ENCODE data around the gene WNT10A. TPM values are rescaled to one million over a fixed set of nuclear protein-coding genes. Genes with fewer than 3 reads are reported as not detected.

WNT10A gene
- polyA plus RNA-seq, 1 donor, result 1.5 TPM

DNA sequence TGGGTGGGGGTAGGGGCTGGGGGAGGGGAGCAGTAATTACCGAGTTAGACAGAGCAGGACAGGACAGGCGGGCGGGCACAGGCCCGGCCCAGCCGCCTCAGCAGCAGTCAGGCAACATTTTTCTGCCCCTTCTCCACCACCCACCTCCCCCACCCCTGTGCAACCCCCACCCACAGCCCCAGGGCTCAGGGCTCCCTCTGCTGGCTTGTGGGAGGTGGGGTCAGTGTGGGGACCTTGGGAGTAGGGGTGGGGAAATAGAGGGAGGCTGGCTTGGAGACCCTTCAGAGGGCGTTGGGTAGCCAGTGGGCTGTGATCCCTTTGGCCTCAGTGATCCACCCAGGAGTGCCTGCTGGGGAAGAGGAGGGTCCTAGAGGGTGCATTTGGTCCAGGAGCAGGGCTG lies 14.7 kb upstream of the WNT10A start:
- no peak overlapping the region for H3K4me3 ChIP-seq (ENCODE audit: low read length)
- WGBS (ENCODE audit: insufficient coverage, low lambda C conversion rate), result no CpG with 5 or more reads among the region's 6 CpGs
- H3K36me3 ChIP-seq (ENCODE audit: control insufficient read depth, insufficient read depth, low read length), result no peaks in the 10 kb centered on the region
- peaks cover 89% of the 10 kb centered on the region for H3K27me3 ChIP-seq (ENCODE audit: control insufficient read depth, insufficient read depth, low read length)
- H3K9me3 ChIP-seq (ENCODE audit: control insufficient read depth, low read depth, low read length), result peaks cover 3% of the 10 kb centered on the region
- no peak for DNase-seq
- no peaks in the 10 kb centered on the region for H3K4me1 ChIP-seq (ENCODE audit: control insufficient read depth, insufficient read depth, low read length)
- no peak overlapping the region for H3K27ac ChIP-seq (ENCODE audit: low read length)

- Histone ChIP-seq H3K9me3 (ENCODE audit: control insufficient read depth, low read depth, low read length) (peaks cover 7% of the 10 kb centered on the region), H3K4me3 (ENCODE audit: low read length) (no peak overlapping the region), H3K4me1 (ENCODE audit: control insufficient read depth, insufficient read depth, low read length) (peaks cover 3% of the 10 kb centered on the region), H3K27ac (ENCODE audit: low read length) (no peak overlapping the region), H3K36me3 (ENCODE audit: control insufficient read depth, insufficient read depth, low read length) (no peaks in the 10 kb centered on the region), H3K27me3 (ENCODE audit: control insufficient read depth, insufficient read depth, low read length) (peaks cover 89% of the 10 kb centered on the region)
- no peak for DNase-seq
- no CpG with 5 or more reads among the region's 6 CpGs for WGBS (ENCODE audit: insufficient coverage, low lambda C conversion rate)
These were observed 12.8 kb upstream of the WNT10A start for GRCh38 chr2:218867900-218868299.

DNA sequence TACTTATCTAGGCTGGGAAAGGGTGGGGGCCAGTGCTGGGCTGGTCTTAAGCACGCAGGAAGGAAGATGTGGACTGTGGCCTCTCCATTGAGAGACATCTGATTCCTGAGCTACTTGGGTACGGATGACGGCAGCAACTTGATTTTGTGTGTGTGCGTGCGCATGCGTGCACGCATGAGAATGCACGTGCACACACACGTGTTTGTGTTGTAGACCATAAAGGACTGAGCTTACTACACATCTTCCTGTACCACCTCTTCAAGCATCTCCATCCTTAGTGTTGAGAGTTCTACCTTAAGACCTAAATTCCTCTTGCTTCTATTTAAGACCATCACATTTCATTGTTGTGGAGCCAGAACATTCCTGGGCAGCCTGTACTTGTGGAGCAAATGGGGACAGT lies 11.6 kb upstream of the WNT10A start:
- no peak for DNase-seq
- Histone ChIP-seq H3K4me3 (ENCODE audit: low read length) (no peak overlapping the region), H3K9me3 (ENCODE audit: control insufficient read depth, low read depth, low read length) (peaks cover 11% of the 10 kb centered on the region), H3K36me3 (ENCODE audit: control insufficient read depth, insufficient read depth, low read length) (no peaks in the 10 kb centered on the region), H3K27me3 (ENCODE audit: control insufficient read depth, insufficient read depth, low read length) (peaks cover 90% of the 10 kb centered on the region), H3K4me1 (ENCODE audit: control insufficient read depth, insufficient read depth, low read length) (peaks cover 3% of the 10 kb centered on the region), H3K27ac (ENCODE audit: low read length) (no peak overlapping the region)
- no CpG with 5 or more reads among the region's 9 CpGs for WGBS (ENCODE audit: insufficient coverage, low lambda C conversion rate)

DNA sequence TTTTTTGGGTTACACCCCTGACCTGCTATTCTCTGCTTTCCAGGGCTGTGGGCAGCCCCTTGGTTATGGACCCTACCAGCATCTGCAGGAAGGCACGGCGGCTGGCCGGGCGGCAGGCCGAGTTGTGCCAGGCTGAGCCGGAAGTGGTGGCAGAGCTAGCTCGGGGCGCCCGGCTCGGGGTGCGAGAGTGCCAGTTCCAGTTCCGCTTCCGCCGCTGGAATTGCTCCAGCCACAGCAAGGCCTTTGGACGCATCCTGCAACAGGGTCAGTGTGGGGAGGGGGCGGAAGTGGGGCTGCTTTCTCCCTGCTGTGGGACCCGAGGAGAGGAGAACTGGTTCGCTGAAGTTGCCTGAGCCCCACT lies 9.7 kb upstream of the WNT10A start:
- WGBS (ENCODE audit: insufficient coverage, low lambda C conversion rate), result no CpG with 5 or more reads among the region's 18 CpGs
- peaks cover 97% of the 10 kb centered on the region for H3K27me3 ChIP-seq (ENCODE audit: control insufficient read depth, insufficient read depth, low read length)
- H3K36me3 ChIP-seq (ENCODE audit: control insufficient read depth, insufficient read depth, low read length), result no peaks in the 10 kb centered on the region
- peaks cover 3% of the 10 kb centered on the region for H3K4me1 ChIP-seq (ENCODE audit: control insufficient read depth, insufficient read depth, low read length)
- peaks cover 11% of the 10 kb centered on the region for H3K9me3 ChIP-seq (ENCODE audit: control insufficient read depth, low read depth, low read length)
- H3K4me3 ChIP-seq (ENCODE audit: low read length), result no peak overlapping the region
- no peak for DNase-seq
- no peak overlapping the region for H3K27ac ChIP-seq (ENCODE audit: low read length)

DNA sequence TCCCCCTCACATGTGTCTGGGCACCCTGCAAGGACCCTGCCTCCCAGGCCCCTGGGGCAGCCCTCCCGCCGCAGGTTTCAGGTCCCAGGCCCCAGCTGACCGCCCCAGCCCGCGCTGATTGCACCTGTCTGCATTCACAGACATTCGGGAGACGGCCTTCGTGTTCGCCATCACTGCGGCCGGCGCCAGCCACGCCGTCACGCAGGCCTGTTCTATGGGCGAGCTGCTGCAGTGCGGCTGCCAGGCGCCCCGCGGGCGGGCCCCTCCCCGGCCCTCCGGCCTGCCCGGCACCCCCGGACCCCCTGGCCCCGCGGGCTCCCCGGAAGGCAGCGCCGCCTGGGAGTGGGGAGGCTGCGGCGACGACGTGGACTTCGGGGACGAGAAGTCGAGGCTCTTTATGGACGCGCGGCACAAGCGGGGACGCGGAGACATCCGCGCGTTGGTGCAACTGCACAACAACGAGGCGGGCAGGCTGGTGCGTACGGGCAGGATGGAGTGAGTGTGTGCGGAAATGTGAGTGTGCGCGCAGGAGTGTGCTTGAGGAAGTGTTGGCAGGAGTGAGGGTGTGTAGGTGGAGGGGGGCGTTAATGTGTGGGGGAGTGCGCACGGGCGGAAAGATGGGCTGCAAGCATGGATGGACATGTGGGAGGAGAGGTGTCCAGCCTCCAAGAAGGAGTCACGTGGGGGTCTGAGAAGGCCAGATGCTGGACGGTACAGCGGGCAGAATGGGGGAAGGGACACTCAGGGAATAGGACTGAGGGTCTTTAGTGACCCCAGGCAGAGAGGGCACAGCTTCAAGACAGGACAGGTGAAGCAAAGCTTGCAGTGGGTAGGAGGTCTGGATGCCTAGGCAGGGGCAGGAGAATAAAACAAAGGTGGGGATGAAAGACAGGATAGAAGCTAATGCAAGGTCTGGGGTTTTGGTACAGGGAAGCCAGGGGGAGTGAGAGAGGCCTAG lies 9.0 kb upstream of the WNT10A start:
- Histone ChIP-seq H3K4me3 (ENCODE audit: low read length) (no peak overlapping the region), H3K27me3 (ENCODE audit: control insufficient read depth, insufficient read depth, low read length) (peaks cover 97% of the 10 kb centered on the region), H3K27ac (ENCODE audit: low read length) (no peak overlapping the region), H3K4me1 (ENCODE audit: control insufficient read depth, insufficient read depth, low read length) (peaks cover 3% of the 10 kb centered on the region), H3K9me3 (ENCODE audit: control insufficient read depth, low read depth, low read length) (peaks cover 11% of the 10 kb centered on the region), H3K36me3 (ENCODE audit: control insufficient read depth, insufficient read depth, low read length) (no peaks in the 10 kb centered on the region)
- WGBS (ENCODE audit: insufficient coverage, low lambda C conversion rate), result 20% methylated on average over 1 of the region's 60 CpGs
- DNase-seq, result no peak

GRCh38 chr2:218872645-218873358 lies 7.8 kb upstream of the WNT10A start:
- no peaks in the 10 kb centered on the region for H3K36me3 ChIP-seq (ENCODE audit: control insufficient read depth, insufficient read depth, low read length)
- peaks cover 11% of the 10 kb centered on the region for H3K9me3 ChIP-seq (ENCODE audit: control insufficient read depth, low read depth, low read length)
- 5% methylated on average over 5 of the region's 22 CpGs for WGBS (ENCODE audit: insufficient coverage, low lambda C conversion rate)
- H3K27me3 ChIP-seq (ENCODE audit: control insufficient read depth, insufficient read depth, low read length), result peaks cover 96% of the 10 kb centered on the region
- H3K27ac ChIP-seq (ENCODE audit: low read length), result no peak overlapping the region
- DNase-seq, result no peak
- H3K4me1 ChIP-seq (ENCODE audit: control insufficient read depth, insufficient read depth, low read length), result peaks cover 3% of the 10 kb centered on the region
- H3K4me3 ChIP-seq (ENCODE audit: low read length), result no peak overlapping the region

GRCh38 chr2:218873359-218874194 lies 7.1 kb upstream of the WNT10A start:
- Histone ChIP-seq H3K4me3 (ENCODE audit: low read length) (no peak overlapping the region), H3K27me3 (ENCODE audit: control insufficient read depth, insufficient read depth, low read length) (peaks cover 98% of the 10 kb centered on the region)

GRCh38 chr2:218875692-218876246 lies 4.9 kb upstream of the WNT10A start:
- DNase-seq, result no peak
- Histone ChIP-seq H3K36me3 (ENCODE audit: control insufficient read depth, insufficient read depth, low read length) (no peaks in the 10 kb centered on the region), H3K27me3 (ENCODE audit: control insufficient read depth, insufficient read depth, low read length) (peaks cover 98% of the 10 kb centered on the region), H3K27ac (ENCODE audit: low read length) (no peak overlapping the region), H3K9me3 (ENCODE audit: control insufficient read depth, low read depth, low read length) (peaks cover 10% of the 10 kb centered on the region), H3K4me1 (ENCODE audit: control insufficient read depth, insufficient read depth, low read length) (peaks cover 10% of the 10 kb centered on the region), H3K4me3 (ENCODE audit: low read length) (no peak overlapping the region)
- WGBS (ENCODE audit: insufficient coverage, low lambda C conversion rate), result no CpG with 5 or more reads among the region's 2 CpGs

More at GRCh38 chr2:218873359-218874194, 7.1 kb upstream of the WNT10A start:
- no peak for DNase-seq
- Histone ChIP-seq H3K9me3 (ENCODE audit: control insufficient read depth, low read depth, low read length) (peaks cover 11% of the 10 kb centered on the region), H3K27ac (ENCODE audit: low read length) (no peak overlapping the region), H3K36me3 (ENCODE audit: control insufficient read depth, insufficient read depth, low read length) (no peaks in the 10 kb centered on the region), H3K4me1 (ENCODE audit: control insufficient read depth, insufficient read depth, low read length) (peaks cover 3% of the 10 kb centered on the region)
- no CpG with 5 or more reads among the region's 86 CpGs for WGBS (ENCODE audit: insufficient coverage, low lambda C conversion rate)

GRCh38 chr2:218876562-218877219 lies 4.0 kb upstream of the WNT10A start:
- no peaks in the 10 kb centered on the region for H3K36me3 ChIP-seq (ENCODE audit: control insufficient read depth, insufficient read depth, low read length)
- H3K27ac ChIP-seq (ENCODE audit: low read length), result no peak overlapping the region
- H3K4me3 ChIP-seq (ENCODE audit: low read length), result no peak overlapping the region
- no CpG with 5 or more reads among the region's 3 CpGs for WGBS (ENCODE audit: insufficient coverage, low lambda C conversion rate)
- H3K4me1 ChIP-seq (ENCODE audit: control insufficient read depth, insufficient read depth, low read length), result peaks cover 7% of the 10 kb centered on the region
- H3K27me3 ChIP-seq (ENCODE audit: control insufficient read depth, insufficient read depth, low read length), result peaks cover 99% of the 10 kb centered on the region
- peaks cover 4% of the 10 kb centered on the region for H3K9me3 ChIP-seq (ENCODE audit: control insufficient read depth, low read depth, low read length)
- DNase-seq, result peak in 1 of 2 donors; percentile 40

Measured in large intestine (tissue), 3 donors.